ENCODE data around the gene CHID1.

Gene CHID1

DNA sequence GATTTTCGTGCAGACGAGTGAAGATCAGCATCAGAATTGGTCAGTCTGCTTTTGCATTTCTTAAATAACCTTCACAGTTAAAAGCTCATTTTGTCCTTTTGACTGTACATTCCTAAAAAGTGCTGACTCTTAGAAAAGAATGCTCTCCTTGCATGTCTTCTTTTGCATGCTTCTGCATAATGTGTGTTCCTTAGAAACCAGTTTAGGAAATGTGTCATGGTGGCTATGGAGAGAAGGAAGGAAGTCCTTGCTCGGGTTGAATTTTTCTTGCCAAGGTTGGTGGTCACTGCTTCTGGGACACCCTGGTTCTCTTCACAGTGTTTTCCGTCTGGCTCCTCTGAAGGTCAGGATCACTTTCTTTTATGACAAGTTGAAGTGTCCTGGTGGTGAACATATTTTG is 21.8 kb upstream of the CHID1 start:
- DNase-seq: no peak

DNA sequence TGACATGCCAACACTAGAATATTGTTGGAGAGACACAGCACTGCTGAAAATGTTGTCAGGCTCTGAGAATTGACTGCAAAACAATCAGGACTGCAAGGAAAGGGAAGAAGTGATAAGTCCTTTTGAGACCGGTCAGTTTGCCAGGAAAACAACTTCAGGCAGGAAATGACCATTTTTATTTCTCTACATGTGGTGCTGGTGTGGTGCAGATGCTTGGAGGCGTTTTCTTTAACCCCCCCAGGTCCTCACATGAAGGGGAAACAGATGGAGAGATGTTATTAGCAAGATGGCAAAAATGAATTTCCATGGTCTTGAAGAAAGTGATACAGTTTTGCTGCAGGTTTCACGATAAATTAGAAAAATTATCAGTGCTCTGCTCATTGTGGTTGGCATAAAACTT is 20.8 kb upstream of the CHID1 start:
- no peak for DNase-seq

DNA sequence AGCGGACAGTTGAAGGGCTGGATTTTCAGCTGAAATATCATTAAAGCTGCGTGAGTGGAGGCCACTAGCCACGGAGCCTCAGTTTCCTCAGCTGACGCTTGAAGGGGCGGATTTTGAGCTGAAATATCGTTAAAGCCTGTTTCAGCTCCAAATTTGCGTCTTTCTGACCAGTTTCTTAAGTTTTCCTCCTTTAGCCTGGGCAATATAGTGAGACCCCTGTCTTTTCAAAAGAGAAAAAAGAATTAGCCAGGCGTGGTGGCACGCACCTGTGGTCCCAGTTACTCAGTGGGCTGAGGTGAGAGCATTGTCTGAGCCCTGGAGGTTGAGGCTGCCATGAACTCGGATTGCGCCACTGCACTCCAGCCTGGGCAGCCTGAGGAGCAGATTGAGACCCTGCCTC is 18.8 kb upstream of the CHID1 start:
- no peak for DNase-seq

GRCh38 chr11:928786-929185 is 18.2 kb upstream of the CHID1 start:
- DNase-seq: no peak

- no peak for DNase-seq
These were observed 17.3 kb upstream of the CHID1 start for GRCh38 chr11:927871-928270.

- DNase-seq: no peak
These were observed 15.8 kb upstream of the CHID1 start for GRCh38 chr11:926341-926916.

DNA sequence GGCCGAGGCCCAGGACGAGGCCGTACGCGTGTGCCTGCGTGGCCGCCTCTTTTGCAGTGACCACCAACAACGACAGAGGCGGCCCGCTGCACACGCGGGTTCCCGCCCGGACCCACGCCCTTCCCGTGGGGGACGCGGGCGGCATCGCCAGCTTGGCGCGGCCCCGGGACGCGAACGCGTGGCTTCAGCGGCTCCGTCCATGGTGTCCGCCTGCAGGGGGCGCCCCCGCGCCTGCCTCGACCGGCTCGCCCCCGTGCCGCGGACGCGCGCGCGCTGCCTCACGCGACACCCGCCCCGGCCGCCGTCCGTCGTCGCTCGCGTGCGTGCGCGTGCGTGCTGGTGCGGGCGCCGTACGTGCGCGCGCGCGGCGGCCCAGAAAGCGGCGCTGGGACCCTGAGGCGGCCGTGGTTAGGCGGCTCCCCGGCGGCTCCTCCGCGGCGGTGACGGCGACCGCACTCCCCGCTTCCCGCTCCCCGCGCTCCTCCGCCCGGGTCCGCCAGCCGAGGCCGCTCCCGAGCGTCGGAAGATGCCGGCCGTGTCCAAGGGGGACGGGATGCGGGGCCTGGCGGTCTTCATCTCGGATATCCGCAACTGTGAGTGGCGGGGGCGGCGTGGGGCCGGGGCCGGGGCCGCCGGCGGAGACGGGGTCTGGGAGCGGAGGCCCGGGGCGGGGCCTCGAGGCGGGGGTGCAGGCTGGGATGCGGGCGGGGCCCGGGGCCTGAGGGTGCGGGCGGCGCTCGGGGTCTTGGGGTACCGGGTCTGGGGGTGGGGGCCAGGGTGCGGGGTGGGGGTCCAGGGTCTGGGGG is 15.1 kb upstream of the CHID1 start, which contains the start of gene AP2A2:
Gene AP2A2 (plus strand): TSS at position 375 of the 806 bp plus-strand sequence. CDS start 152 bp downstream, at position 527.
- peak; percentile 91 for DNase-seq

DNA sequence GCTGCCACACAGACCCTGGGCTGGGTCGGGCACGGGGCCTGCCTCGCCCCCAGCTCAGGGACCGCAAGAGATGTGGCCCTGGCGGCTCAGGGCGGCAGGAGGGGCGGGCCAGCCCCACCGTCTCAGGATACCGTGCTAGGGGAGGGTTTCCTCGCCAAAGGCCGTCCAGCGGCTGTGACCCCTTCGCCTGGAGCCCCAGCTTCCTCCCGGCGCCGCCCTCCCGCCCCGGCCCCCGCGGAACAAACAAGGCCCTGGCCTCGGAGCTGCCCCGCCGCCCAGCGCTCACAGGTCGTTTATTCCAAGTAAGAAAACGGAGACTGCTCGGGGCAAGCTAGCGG is 14.5 kb upstream of the CHID1 start:
- no peak for DNase-seq

- no peak for DNase-seq
These were observed 14.0 kb upstream of the CHID1 start for GRCh38 chr11:924406-925157.

- DNase-seq: no peak
These were observed 13.2 kb upstream of the CHID1 start for GRCh38 chr11:923691-924405.

DNA sequence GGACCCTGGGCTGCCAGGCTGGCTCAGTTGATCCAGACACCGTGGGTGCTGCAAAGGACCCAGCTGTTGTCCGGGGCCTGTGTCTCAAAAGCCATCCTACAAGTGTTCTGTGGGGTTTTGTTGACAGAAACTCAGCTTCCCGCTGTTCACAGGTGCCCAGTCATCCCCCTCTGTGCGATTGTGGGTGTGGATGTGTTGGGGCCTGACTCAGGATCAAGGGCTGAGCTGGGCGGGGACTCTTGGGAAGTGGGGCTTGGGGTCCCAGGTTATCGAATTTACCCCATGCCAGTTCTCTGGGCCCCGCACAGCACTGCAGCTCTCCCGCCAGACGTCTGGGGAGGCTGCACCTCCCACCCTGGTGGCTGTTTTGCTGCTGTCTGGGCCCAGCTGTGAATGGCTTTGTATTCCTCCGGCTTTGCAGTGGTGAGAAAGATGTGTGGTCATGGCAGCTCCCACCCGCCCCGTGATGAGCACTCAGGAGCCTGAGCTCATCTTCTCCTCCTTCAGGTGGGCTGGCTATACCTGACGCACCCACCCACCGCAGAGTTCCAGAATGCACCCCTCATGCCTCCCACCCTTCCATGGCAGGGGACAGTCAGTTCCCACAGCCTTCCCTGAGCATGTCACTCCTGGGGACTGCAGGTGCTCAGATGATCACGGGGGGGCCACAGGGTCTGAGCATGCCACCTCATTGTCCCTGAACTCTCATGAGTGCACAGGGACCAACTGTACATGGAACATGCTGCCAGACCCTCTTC is 11.5 kb upstream of the CHID1 start:
- DNase-seq: no peak

- DNase-seq: no peak
These were observed 6.8 kb upstream of the CHID1 start for GRCh38 chr11:917426-917825.

DNA sequence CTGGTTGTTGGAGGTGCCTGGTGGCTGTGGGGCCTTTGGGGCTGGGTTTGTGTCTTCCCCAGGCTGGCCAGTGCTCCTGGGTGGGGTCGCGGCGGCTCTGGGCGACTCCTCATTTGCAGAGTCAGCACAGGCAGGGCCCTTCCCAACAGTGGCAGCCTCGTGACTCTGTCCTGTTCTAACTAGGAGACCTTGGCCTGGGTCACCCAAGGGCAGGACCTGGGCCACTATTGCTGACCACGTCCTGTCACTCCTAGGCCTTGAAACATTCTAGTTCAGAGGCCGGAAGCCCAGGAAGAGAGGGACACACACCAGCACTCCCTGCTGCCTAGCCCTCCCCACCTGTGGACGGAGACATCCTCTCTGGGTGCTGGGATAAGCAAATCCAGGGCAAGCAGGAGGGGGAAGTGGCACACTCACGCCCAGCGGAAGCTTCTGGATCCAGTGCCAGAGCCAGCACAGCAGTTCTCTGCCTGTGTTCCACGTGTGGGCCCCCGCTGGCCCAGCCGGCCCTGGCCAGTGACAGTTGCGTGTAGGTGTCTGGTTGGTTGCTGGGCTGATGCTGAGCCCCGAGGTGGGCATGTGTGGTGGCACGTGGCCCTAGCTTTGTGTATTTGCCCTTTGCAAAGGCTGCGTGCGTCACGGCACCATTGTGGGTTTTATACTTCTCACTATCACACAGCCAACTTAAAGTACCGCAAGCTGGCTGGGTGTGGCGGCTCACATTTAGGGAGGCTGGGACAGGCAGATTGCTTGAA is 4.3 kb upstream of the CHID1 start:
- peak; percentile 92 for DNase-seq

GRCh38 chr11:914204-914603 is 3.6 kb upstream of the CHID1 start:
- peak; percentile 10 for DNase-seq

DNA sequence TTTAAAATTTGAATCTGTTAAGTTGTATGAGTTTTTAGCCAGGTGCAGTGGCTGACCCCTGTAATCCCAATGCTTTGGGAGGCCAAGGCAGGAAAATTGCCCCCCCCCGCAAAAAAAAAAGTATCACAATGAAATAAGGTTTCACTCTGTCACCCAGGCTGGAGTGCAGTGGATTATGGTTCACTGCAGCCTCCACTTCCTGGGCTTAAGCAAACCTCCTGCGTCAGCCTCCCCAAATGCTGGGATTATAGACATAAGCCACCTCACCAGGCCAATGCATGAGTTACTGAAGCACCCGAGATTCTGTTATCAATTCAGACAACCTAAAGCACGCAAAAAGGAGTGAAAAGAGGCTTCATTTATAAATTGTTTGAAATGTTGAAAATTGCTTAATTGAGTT is 2.4 kb upstream of the CHID1 start:
- DNase-seq: no peak

DNA sequence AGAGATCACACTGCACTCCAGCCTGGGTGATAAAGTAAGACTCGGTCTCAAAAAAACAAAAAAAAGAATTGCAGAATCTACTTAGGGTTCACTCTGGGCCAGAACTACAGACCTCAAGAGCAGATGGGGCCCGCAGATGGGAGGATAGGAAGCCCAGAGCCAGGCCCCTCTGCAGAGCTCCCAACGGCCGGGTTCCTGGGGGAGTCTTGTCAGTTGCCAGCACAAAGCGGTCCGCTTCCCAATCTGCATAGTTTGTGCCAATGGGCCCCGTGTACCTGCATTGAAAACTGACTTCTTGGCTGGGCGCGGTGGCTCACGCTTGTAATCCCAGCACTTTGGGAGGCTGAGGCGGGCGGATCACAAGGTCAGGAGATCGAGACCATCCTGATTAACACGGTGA is 1.7 kb upstream of the CHID1 start:
- DNase-seq: peak; percentile 49

DNA sequence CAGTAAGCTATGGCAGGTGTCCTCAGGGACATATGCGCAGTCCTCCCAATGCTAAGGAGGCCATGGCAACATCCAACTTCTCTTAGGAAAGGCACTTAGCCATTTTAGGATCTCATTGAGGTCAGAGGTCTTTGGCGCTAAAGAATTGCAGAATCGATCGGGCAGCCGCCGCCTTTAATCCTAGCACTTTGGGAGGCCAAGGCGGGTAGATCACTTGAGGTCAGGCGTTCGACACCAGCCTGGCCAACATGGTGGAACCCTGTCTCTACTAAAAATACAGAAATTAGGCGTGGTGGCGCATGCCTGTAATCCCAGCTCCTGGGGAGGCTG is 1.2 kb upstream of the CHID1 start:
- DNase-seq: no peak

DNA sequence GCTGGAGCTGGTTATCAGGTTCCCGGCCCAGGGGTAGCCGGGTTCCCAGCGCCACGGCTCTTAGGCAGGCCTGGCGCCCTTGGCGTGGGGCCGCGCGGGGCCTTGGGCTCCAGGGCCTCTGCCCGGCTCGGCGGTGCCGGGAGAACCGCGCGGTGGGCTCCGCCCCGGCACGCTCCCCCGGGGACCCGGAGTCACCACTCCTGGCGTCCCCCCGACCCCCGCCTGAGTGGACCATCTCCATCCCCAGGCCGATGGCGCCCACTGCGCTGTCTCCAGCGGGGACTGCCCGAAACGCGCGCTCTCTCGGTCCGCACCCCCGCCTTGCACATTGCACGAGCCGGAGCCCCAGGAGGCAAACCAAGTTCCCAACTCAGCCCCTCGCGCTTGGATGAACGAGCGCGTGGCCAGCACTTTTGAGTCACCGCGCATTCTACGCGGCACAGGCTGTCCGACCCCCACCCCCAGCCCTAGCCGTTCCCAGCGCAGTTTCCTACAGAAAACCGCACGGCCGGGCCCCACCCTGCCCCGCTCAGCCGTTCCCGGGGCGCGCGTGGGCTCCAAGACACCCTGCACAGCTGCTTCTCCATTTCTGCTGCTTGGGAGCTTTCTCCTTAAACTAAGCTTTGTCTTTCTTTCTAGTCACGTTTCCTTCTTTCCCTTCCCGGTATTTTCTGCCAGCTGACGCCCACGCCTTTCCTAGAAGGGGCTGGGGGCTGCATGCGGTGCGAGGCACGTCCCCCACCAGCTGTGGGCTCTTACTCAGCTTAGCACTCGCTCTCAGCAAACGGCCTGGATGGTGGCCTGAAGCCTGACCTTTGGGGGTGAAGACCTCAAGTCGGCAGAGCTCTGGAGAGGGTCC is 650 bp upstream of the CHID1 start:
- DNase-seq: peak; percentile 82

DNA sequence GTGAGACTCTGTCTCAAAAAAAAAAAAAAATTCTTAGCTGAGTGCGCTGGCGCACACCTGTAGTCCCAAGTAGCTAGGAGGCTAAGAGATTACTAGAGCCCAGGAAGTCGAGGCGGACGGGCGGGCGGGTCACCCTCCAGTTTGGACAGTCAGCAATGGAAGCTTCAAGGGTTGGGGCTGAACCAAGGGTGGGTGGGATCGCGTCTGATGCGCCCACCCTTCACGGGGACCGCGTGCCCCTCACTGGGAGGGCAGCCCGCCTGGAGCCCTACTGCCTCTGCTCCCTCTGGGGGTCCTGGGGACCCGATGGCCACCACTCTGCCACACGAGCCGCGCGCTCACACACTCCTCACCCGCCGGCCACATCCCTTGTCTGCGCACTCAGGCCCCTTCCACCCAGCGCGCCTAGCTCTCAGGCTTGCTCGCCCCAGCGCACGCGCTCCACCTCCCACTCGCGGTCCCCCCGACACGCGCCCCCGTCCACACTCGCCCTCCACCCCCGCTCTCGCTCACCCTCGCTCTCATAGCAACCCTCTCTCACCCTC is 494 bp downstream of the CHID1 start:
- DNase-seq: peak; percentile 27

DNA sequence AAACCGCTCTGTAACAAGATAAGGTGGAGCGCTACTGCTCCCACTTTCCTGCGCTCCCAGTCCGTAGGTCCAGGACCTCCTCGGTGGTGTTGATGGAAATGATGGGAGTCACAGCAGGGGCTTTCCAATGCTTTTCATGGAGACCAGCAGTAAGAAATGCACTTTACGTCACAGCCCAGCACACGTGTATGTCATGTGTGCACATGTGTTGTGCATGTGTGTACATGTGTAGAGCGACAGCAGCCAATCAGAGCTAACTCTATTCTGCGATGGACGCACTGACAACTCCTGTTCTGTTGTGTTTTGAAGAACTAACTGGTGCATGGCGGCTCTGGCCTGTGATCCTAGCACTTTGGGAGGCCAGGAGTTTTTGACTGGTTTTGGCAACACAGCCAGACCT is 1.2 kb downstream of the CHID1 start:
- no peak for DNase-seq

GRCh38 chr11:908273-908672 is 2.3 kb downstream of the CHID1 start:
- DNase-seq: peak; percentile 94
